Suprapubic skin (tissue), 4 donors: ENCODE measurements around the gene EEFSEC. TPM values are rescaled to one million over a fixed set of nuclear protein-coding genes. Genes with fewer than 3 reads are reported as not detected.

Experiments
- DNase-seq, 2 donors: peaks; one replicate each; pipeline ENCODE4 v3.0.0-alpha.2; 2019; ENCODE audit warnings: low spot score in 2 of 2
- H3K27ac ChIP-seq: fragments of 200-600 bp; sonication (generic); one replicate; pipeline ENCODE4 v1.5.1; 2019
- H3K27me3 ChIP-seq: fragments of 200-600 bp; sonication (generic); one replicate; pipeline ENCODE4 v1.5.1; 2019
- H3K36me3 ChIP-seq: fragments of 200-600 bp; sonication (generic); one replicate; pipeline ENCODE4 v1.5.1; 2019
- H3K4me1 ChIP-seq: fragments of 200-600 bp; sonication (generic); one replicate; pipeline ENCODE4 v1.5.1; 2019
- H3K4me3 ChIP-seq: fragments of 200-600 bp; sonication (generic); one replicate; pipeline ENCODE4 v1.5.1; 2019; ENCODE audit warnings: mild to moderate bottlenecking
- H3K9me3 ChIP-seq: fragments of 200-600 bp; sonication (generic); one replicate; pipeline ENCODE4 v1.5.1; 2019
- EP300 ChIP-seq: sonication (generic); formaldehyde crosslinking; IDR thresholded peaks from one replicate; pipeline ENCODE4 v1.6.1; 2017; ENCODE audit warnings: antibody characterized with exemption
- POLR2A ChIP-seq, 2 donors: fragments of 450-650 bp; IDR thresholded peaks; one replicate each; pipeline ENCODE4 v1.6.1; 2017; ENCODE audit warnings: antibody characterized with exemption in 2 of 2, mild to moderate bottlenecking in 2 of 2, moderate library complexity in 2 of 2
- POLR2AphosphoS5 ChIP-seq, 3 donors: sonication (generic); formaldehyde crosslinking; IDR thresholded peaks; one replicate each; pipeline ENCODE4 v1.6.1; 2017; ENCODE audit warnings: antibody characterized with exemption in 3 of 3
- WGBS: methylation state at CpG from one replicate; pipeline ENCODE4 v1.1.5; 2018; 5-methylcytosine and 5-hydroxymethylcytosine counted together
- total RNA-seq, 4 donors: library from RNA; depleted of rRNA; stranded (reverse); fragments of >200 nt; gene quantifications; one replicate each; pipeline ENCODE4 v1.1.0, GENCODE V29; 2016
- TF ChIP-seq, protein P1 (sequence below), 2 donors: fragments of 200-600 bp in 1 of 2; fragments of 450-650 bp in 1 of 2; sonication (generic) in 1 of 2; IDR thresholded peaks; one replicate each; pipeline ENCODE4 v1.5.1; 2016 to 2019; ENCODE audit warnings: antibody characterized with exemption in 2 of 2, mild to moderate bottlenecking in 1 of 2, moderate library complexity in 1 of 2

The EEFSEC gene
- total RNA-seq, 4 donors from 2014 or later, result 14.3 to 19.4 (median 16.7) TPM

GRCh38 chr3:128260275-128260674 is 107.0 kb downstream of the EEFSEC start:
- no peaks in the 10 kb centered on the region for H3K4me1 ChIP-seq
- TF ChIP-seq POLR2A (IDR thresholded peaks at IDR 0.05), result no peak
- no peak for TF ChIP-seq POLR2AphosphoS5 (IDR thresholded peaks at IDR 0.05)
- TF ChIP-seq, protein P1, sequence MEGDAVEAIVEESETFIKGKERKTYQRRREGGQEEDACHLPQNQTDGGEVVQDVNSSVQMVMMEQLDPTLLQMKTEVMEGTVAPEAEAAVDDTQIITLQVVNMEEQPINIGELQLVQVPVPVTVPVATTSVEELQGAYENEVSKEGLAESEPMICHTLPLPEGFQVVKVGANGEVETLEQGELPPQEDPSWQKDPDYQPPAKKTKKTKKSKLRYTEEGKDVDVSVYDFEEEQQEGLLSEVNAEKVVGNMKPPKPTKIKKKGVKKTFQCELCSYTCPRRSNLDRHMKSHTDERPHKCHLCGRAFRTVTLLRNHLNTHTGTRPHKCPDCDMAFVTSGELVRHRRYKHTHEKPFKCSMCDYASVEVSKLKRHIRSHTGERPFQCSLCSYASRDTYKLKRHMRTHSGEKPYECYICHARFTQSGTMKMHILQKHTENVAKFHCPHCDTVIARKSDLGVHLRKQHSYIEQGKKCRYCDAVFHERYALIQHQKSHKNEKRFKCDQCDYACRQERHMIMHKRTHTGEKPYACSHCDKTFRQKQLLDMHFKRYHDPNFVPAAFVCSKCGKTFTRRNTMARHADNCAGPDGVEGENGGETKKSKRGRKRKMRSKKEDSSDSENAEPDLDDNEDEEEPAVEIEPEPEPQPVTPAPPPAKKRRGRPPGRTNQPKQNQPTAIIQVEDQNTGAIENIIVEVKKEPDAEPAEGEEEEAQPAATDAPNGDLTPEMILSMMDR (IDR thresholded peaks at IDR 0.05), result no peak
- TF ChIP-seq EP300, result no peak
- H3K4me3 ChIP-seq, result no peak overlapping the region
- no peak for DNase-seq
- H3K27ac ChIP-seq, result no peak overlapping the region
- H3K9me3 ChIP-seq, result no peaks in the 10 kb centered on the region
- WGBS, result 94% methylated on average over 1 of the region's 1 CpG
- H3K27me3 ChIP-seq, result no peaks in the 10 kb centered on the region
- peaks cover 18% of the 10 kb centered on the region for H3K36me3 ChIP-seq

DNA sequence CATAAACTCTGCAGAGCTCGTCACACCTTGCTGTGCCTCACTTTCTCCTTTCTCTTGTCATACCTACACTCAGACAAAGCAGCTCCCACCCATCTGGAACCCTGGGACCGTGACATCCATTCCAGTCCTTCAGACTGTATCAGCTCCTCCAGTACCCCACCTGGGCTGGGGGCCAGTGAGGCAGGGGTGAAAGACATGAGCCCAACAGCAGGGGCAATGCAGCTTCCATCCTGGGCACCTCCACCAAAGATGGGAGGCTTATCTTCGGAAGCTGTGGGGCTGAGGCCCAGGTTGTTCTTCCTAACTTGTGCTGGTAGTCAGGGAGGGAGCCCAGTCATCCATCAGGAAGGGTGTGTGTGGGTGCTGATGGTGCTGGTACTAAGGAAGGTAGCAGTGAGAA is 109.2 kb downstream of the EEFSEC start:
- Histone ChIP-seq H3K36me3 (peaks cover 18% of the 10 kb centered on the region), H3K4me1 (no peaks in the 10 kb centered on the region), H3K27me3 (no peaks in the 10 kb centered on the region), H3K4me3 (no peak overlapping the region), H3K27ac (no peak overlapping the region), H3K9me3 (no peaks in the 10 kb centered on the region)
- no peak for DNase-seq
- TF ChIP-seq POLR2AphosphoS5 (IDR thresholded peaks at IDR 0.05), result no peak
- TF ChIP-seq POLR2A (IDR thresholded peaks at IDR 0.05), result no peak
- TF ChIP-seq EP300, result no peak
- TF ChIP-seq, protein P1 (IDR thresholded peaks at IDR 0.05), result no peak
- WGBS, result 93% methylated on average over 3 of the region's 3 CpGs

DNA sequence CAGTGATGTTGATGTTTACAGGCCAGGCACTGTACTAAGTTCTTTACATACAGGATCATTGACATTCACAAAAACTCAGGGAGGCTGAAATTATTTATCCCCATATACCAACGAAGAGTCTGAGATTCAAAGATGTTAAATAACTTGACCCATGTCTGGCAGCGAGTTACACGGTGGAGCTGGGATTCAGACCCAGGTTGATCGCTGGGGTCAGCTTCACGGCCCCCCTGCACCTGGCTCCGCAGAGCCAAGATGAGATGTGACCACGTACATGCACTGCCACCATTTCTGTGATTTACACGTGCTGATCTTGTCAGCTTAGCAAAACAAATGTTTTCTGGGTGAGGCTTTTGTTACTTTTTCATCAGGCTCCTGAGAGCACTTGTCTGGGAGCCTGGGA is 109.8 kb downstream of the EEFSEC start:
- no peaks in the 10 kb centered on the region for H3K27me3 ChIP-seq
- H3K36me3 ChIP-seq, result peaks cover 18% of the 10 kb centered on the region
- DNase-seq, result no peak
- no peak overlapping the region for H3K4me3 ChIP-seq
- no peaks in the 10 kb centered on the region for H3K9me3 ChIP-seq
- H3K4me1 ChIP-seq, result no peaks in the 10 kb centered on the region
- WGBS, result 96% methylated on average over 7 of the region's 8 CpGs
- TF ChIP-seq, protein P1 (IDR thresholded peaks at IDR 0.05), result no peak
- TF ChIP-seq EP300 (no peak), POLR2AphosphoS5 (IDR thresholded peaks at IDR 0.05) (no peak), POLR2A (IDR thresholded peaks at IDR 0.05) (no peak)
- no peak overlapping the region for H3K27ac ChIP-seq

DNA sequence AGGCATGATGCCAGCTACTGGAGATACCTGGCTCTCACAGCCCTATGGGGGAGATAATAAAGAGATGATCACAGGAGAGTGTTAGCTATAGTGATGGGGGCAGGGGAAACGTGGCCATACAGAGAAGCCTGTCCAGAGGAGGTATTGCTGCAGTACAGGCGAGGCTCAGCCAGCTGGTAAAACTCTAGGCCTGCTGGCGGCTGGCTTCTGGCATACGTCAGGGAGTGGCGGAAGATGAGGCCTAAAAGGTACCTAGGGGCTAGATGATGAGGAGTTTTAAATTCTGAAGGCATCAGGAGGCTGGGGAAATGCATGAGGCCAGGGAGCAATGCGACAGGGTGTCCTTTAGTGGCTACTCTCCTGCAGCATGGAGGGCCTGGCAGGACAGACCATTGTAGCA is 110.7 kb downstream of the EEFSEC start:
- 95% methylated on average over 6 of the region's 6 CpGs for WGBS
- DNase-seq, result no peak
- no peaks in the 10 kb centered on the region for H3K9me3 ChIP-seq
- no peak overlapping the region for H3K4me3 ChIP-seq
- H3K27me3 ChIP-seq, result no peaks in the 10 kb centered on the region
- no peaks in the 10 kb centered on the region for H3K4me1 ChIP-seq
- peaks cover 18% of the 10 kb centered on the region for H3K36me3 ChIP-seq
- H3K27ac ChIP-seq, result no peak overlapping the region
- no peak for TF ChIP-seq EP300
- no peak for TF ChIP-seq POLR2AphosphoS5 (IDR thresholded peaks at IDR 0.05)

GRCh38 chr3:128266453-128266852 is 113.2 kb downstream of the EEFSEC start:
- peaks cover 18% of the 10 kb centered on the region for H3K36me3 ChIP-seq
- 45% methylated on average over 1 of the region's 1 CpG for WGBS
- TF ChIP-seq, protein P1 (IDR thresholded peaks at IDR 0.05), result no peak

GRCh38 chr3:128267541-128267940 is 114.3 kb downstream of the EEFSEC start:
- H3K4me1 ChIP-seq, result no peaks in the 10 kb centered on the region
- peaks cover 14% of the 10 kb centered on the region for H3K36me3 ChIP-seq
- TF ChIP-seq POLR2A (IDR thresholded peaks at IDR 0.05) (no peak), POLR2AphosphoS5 (IDR thresholded peaks at IDR 0.05) (no peak), EP300 (no peak)
- TF ChIP-seq, protein P1 (IDR thresholded peaks at IDR 0.05), result no peak
- no peaks in the 10 kb centered on the region for H3K27me3 ChIP-seq
- no peak for DNase-seq
- H3K27ac ChIP-seq, result no peak overlapping the region
- no peak overlapping the region for H3K4me3 ChIP-seq
- 100% methylated on average over 3 of the region's 4 CpGs for WGBS
- no peaks in the 10 kb centered on the region for H3K9me3 ChIP-seq

More at GRCh38 chr3:128266453-128266852, 113.2 kb downstream of the EEFSEC start:
- Histone ChIP-seq H3K4me1 (no peaks in the 10 kb centered on the region), H3K4me3 (no peak overlapping the region), H3K27ac (no peak overlapping the region), H3K27me3 (no peaks in the 10 kb centered on the region), H3K9me3 (no peaks in the 10 kb centered on the region)
- no peak for DNase-seq
